HepG2 (cell line): ENCODE measurements around the gene CSMD2. TPM values are rescaled to one million over a fixed set of nuclear protein-coding genes. Genes with fewer than 3 reads are reported as not detected.

ENCODE experiments used
- ATAC-seq: fragments of 200-7000 bp; cut with Tn5 transposase; 3 replicates; pipeline ENCODE4 v1.9.1; 2020; ENCODE audit warnings: mild to moderate bottlenecking, moderate library complexity
- BruUV-seq: library from RNA; stranded (reverse); fragments of 400-500 nt; replicated peaks from 2 replicates; lab custom pipeline; 2021; lab: Mats Ljungman, UMichigan
- CTCF ChIA-PET: fragments of 300-600 bp; formaldehyde crosslinking; extraction: SDS; loops from one replicate; lab custom pipeline; 2021; ENCODE audit warnings: low total read pairs, inconsistent platforms, low intra/inter-chr PET ratio; lab: Yijun Ruan, JAX
- POLR2A ChIA-PET: fragments of 350-600 bp; sonication (Branson Sonifier 250); formaldehyde crosslinking; loops from one replicate; lab custom pipeline; 2020; ENCODE audit warnings: antibody characterized with exemption, inconsistent platforms; lab: Yijun Ruan, JAX
- DNase-seq: peaks from one replicate; pipeline ENCODE4 v3.0.0-alpha.2; 2015; ENCODE audit warnings: low spot score
- FAIRE-seq: peaks from 3 replicates; lab custom pipeline; 2011; peaks lifted over from hg19 to GRCh38; lab: Jason Lieb, UNC
- H2AFZ ChIP-seq: one replicate; pipeline ENCODE4 v1.6.1; 2011; ENCODE audit warnings: low read length, inconsistent platforms
- H3K27ac ChIP-seq: fragments of 300-600 bp; 3 replicates; pipeline ENCODE4 v1.8.0; 2011; ENCODE audit warnings: mixed run types, mild to moderate bottlenecking, mixed read lengths, low read length, inconsistent platforms; ENCODE audit not compliant: insufficient read depth; ENCODE audit errors: extremely low read length
- H3K27me3 ChIP-seq, 2 experiments: fragments of 200-600 bp in 1 of 2; 2 replicates in 1 of 2; 3 replicates in 1 of 2; pipeline versions ENCODE4 v1.6.0 to v1.8.0; 2011; ENCODE audit warnings: low read length in 2 of 2, mild to moderate bottlenecking in 2 of 2, moderate library complexity in 2 of 2, inconsistent platforms in 1 of 2; ENCODE audit not compliant: insufficient read depth in 2 of 2, control insufficient read depth in 1 of 2
- H3K36me3 ChIP-seq, 2 experiments: fragments of 200-600 bp in 1 of 2; replicated peaks in 1 of 2; 2 replicates in 1 of 2; 3 replicates in 1 of 2; pipeline versions ENCODE4 v1.5.1 to v1.8.0; 2011; ENCODE audit warnings: low read length in 2 of 2, inconsistent platforms in 1 of 2; ENCODE audit not compliant: insufficient read depth in 2 of 2, control insufficient read depth in 1 of 2
- H3K4me1 ChIP-seq: 2 replicates; pipeline ENCODE4 v1.5.1; 2012; ENCODE audit warnings: low read length, inconsistent platforms; ENCODE audit not compliant: insufficient read depth
- H3K4me2 ChIP-seq: 2 replicates; pipeline ENCODE4 v1.6.0; 2011; ENCODE audit warnings: low read depth, low read length, inconsistent platforms
- H3K4me3 ChIP-seq, 3 experiments: fragments of 200-600 bp in 1 of 3; sonication (generic), shearing (Covaris generic) in 1 of 3; replicated peaks in 1 of 3; 2 replicates each; pipeline ENCODE4 v1.5.1; 2011 to 2016; ENCODE audit warnings: low read length in 3 of 3, inconsistent platforms in 2 of 3, low read depth in 2 of 3, mild to moderate bottlenecking in 2 of 3, control low read depth in 1 of 3, mixed read lengths in 1 of 3; ENCODE audit not compliant: insufficient read depth in 1 of 3
- H3K79me2 ChIP-seq: one replicate; pipeline ENCODE4 v1.6.1; 2011; ENCODE audit warnings: low read length, inconsistent platforms; ENCODE audit not compliant: insufficient read depth
- H3K9ac ChIP-seq: 2 replicates; pipeline ENCODE4 v1.6.0; 2011; ENCODE audit warnings: mild to moderate bottlenecking, low read depth, low read length, inconsistent platforms; ENCODE audit not compliant: insufficient read depth
- H3K9me3 ChIP-seq: 2 replicates; pipeline ENCODE4 v1.5.1; 2012; ENCODE audit warnings: mild to moderate bottlenecking, low read length
- H4K20me1 ChIP-seq: 2 replicates; pipeline ENCODE4 v1.6.0; 2011; ENCODE audit warnings: inconsistent platforms, mild to moderate bottlenecking, low read length, moderate library complexity; ENCODE audit not compliant: insufficient read depth
- BRCA1 ChIP-seq: sonication (generic); formaldehyde crosslinking; IDR thresholded peaks from 2 replicates; pipeline ENCODE4 v1.4.0; 2020; ENCODE audit warnings: missing genetic modification reagents
- ESRRA ChIP-seq: sonication (generic); formaldehyde crosslinking; IDR thresholded peaks from 2 replicates; pipeline ENCODE4 v1.5.1; 2020; ENCODE audit warnings: mild to moderate bottlenecking, low read depth, missing genetic modification reagents
- FOXA1 ChIP-seq, 2 experiments: fragments of 450-650 bp in 1 of 2; sonication (generic) in 1 of 2; formaldehyde crosslinking in 1 of 2; IDR thresholded peaks; 2 replicates each; pipeline versions ENCODE4 v1.4.0 to v1.6.1; 2016 to 2020; ENCODE audit warnings: missing genetic modification reagents in 1 of 2
- HNF4G ChIP-seq, 2 experiments: sonication (generic) in 1 of 2; formaldehyde crosslinking in 1 of 2; IDR thresholded peaks; 2 replicates each; pipeline versions ENCODE4 v1.4.0 to v1.6.1; 2011 to 2020; ENCODE audit warnings: borderline replicate concordance in 2 of 2, low read depth in 2 of 2, mild to moderate bottlenecking in 2 of 2, low read length in 1 of 2, missing genetic modification reagents in 1 of 2, moderate library complexity in 1 of 2
- MNT ChIP-seq: fragments of 450-650 bp; IDR thresholded peaks from 2 replicates; pipeline ENCODE4 v1.6.1; 2016
- MXD4 ChIP-seq: IDR thresholded peaks from 2 replicates; pipeline ENCODE4 v1.6.1; 2016; ENCODE audit warnings: mild to moderate bottlenecking, missing biosample characterization, missing genetic modification reagents
- MYNN ChIP-seq: sonication (generic); formaldehyde crosslinking; IDR thresholded peaks from 2 replicates; pipeline ENCODE4 v1.4.0; 2020; ENCODE audit warnings: mild to moderate bottlenecking, low read depth, missing genetic modification reagents
- NR2C2 ChIP-seq: sonication (generic); formaldehyde crosslinking; IDR thresholded peaks from 2 replicates; pipeline ENCODE4 v1.4.0; 2020; ENCODE audit warnings: missing genetic modification reagents, mild to moderate bottlenecking, moderate library complexity, borderline replicate concordance
- SUZ12 ChIP-seq: fragments of 150-350 bp; IDR thresholded peaks from 2 replicates; pipeline ENCODE4 v1.6.1; 2014; ENCODE audit warnings: low read depth, low read length
- TBX2 ChIP-seq: sonication (generic); formaldehyde crosslinking; IDR thresholded peaks from 2 replicates; pipeline ENCODE4 v1.5.0; 2020; ENCODE audit warnings: missing genetic modification reagents, mild to moderate bottlenecking, borderline replicate concordance
- TEAD3 ChIP-seq: optimal IDR thresholded peaks from 2 replicates; pipeline ENCODE3; 2016; ENCODE audit warnings: borderline replicate concordance
- YY1 ChIP-seq: IDR thresholded peaks from 2 replicates; pipeline ENCODE4 v1.6.1; 2011; ENCODE audit warnings: low read length, low read depth, moderate library complexity, mild to moderate bottlenecking; ENCODE audit not compliant: insufficient read depth, insufficient replicate concordance
- ZNF292 ChIP-seq: sonication (generic); formaldehyde crosslinking; IDR thresholded peaks from 2 replicates; pipeline ENCODE4 v1.8.1; 2022; ENCODE audit warnings: mild to moderate bottlenecking, low read depth, missing genetic modification reagents, borderline replicate concordance
- ZNF530 ChIP-seq: sonication (generic); formaldehyde crosslinking; IDR thresholded peaks from 2 replicates; pipeline ENCODE4 v1.5.0; 2020; ENCODE audit warnings: low read depth, mild to moderate bottlenecking, missing genetic modification reagents
- WGBS: methylation state at CpG from one replicate; pipeline ENCODE4 v1.1.6; 2017; ENCODE audit warnings: low lambda C conversion rate; 5-methylcytosine and 5-hydroxymethylcytosine counted together
- in situ Hi-C: cut with HindIII; loops from 2 replicates; pipeline ENCODE4 v1.10.0; 2017; ENCODE audit warnings: low pct_unique_long_range_greater_than_20kb; ENCODE audit not compliant: extremely low pct_ligation_motif_present
- intact Hi-C: fragments of 100-400 bp; cut with micrococcal nuclease; formaldehyde crosslinking; loops from one replicate; pipeline ENCODE4 v1.10.0; 2022; ENCODE audit not compliant: unreplicated experiment
- polyA plus RNA-seq, 8 experiments: library from polyadenylated mRNA; depleted of rRNA in 3 of 8; stranded (reverse) in 7 of 8; unstranded in 1 of 8; fragments of >200 nt; fragmentation: Illumina TruSeq in 4 of 8; extraction: Trizol in 4 of 8; gene quantifications; 2 replicates each; pipeline versions ENCODE4 v1.2.1 to v1.2.3, GENCODE V29; 2011 to 2016; ENCODE audit warnings: low read depth in 4 of 8, missing spikeins in 1 of 8, mixed read lengths in 1 of 8; ENCODE audit not compliant: insufficient read depth in 1 of 8
- total RNA-seq, 5 experiments: library from RNA; depleted of rRNA; stranded (reverse); fragments of >200 nt; fragmentation: Illumina TruSeq; extraction: Trizol; gene quantifications; 2 replicates each; pipeline ENCODE4 v1.2.3, GENCODE V29; 2016; ENCODE audit warnings: low read depth in 1 of 5
- TF ChIP-seq, protein P1 (sequence below): sonication (generic); formaldehyde crosslinking; IDR thresholded peaks from 2 replicates; pipeline ENCODE4 v1.8.1; 2023; ENCODE audit warnings: mild to moderate bottlenecking, missing genetic modification reagents, borderline replicate concordance
- TF ChIP-seq, protein P2 (sequence below): sonication (generic); formaldehyde crosslinking; IDR thresholded peaks from 2 replicates; pipeline ENCODE4 v1.5.1; 2020; ENCODE audit warnings: missing genetic modification reagents, mild to moderate bottlenecking, borderline replicate concordance

CSMD2 gene
- total and polyA plus RNA-seq, 2 of the 13 experiments (the other 11 are each of a cell fraction or from before 2014, with no cell fraction given), result not detected

DNA sequence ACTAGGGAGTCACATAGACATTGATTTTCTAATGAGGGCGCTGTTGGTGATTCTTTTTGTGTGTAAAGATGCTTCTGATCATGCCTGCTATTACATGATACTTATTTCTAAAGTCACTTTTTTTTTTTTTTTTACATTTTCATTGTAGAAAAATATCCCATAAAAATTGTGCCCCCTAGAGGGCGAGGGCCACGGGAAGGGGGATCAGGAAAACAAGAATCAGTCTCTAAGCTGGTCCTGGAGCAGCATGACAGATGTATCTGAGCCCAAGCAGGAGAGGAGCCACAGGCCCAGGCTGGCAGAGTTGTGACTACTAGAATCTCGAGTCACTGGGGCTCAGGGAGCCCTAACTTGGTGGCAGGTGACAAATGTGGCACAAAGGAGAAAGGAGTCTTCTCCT lies 664.5 kb downstream of the CSMD2 start:
- H2AFZ ChIP-seq, result no peak overlapping the region
- no peaks in the 10 kb centered on the region for H3K27me3 ChIP-seq
- no peaks in the 10 kb centered on the region for H3K9me3 ChIP-seq
- in situ Hi-C loops (no loop called here), intact Hi-C loops (no loop called here)
- ChIA-PET POLR2A (no interaction called here), CTCF (no interaction called here)
- H3K4me1 ChIP-seq, result peaks cover 20% of the 10 kb centered on the region
- DNase-seq (no peak), FAIRE-seq (no peak), ATAC-seq (no peak)
- no peaks in the 10 kb centered on the region; the same call in 1 of the 2 replicates for H4K20me1 ChIP-seq
- no peaks in the 10 kb centered on the region for H3K79me2 ChIP-seq
- TF ChIP-seq SUZ12, result no peak
- H3K4me3 ChIP-seq, result no peak overlapping the region
- no peak overlapping the region for H3K27ac ChIP-seq
- 14% methylated on average over 4 of the region's 4 CpGs for WGBS
- H3K36me3 ChIP-seq, result no peaks in the 10 kb centered on the region
- no peak overlapping the region for H3K4me2 ChIP-seq
- no TSS peak for BruUV-seq
- H3K9ac ChIP-seq, result no peak overlapping the region

GRCh38 chr1:33497410-33497809 lies 667.6 kb downstream of the CSMD2 start:
- H3K4me2 ChIP-seq, result 0 out of 2 replicates have a peak overlapping the region, but pooled peaks have one; percentile 15
- FAIRE-seq, result peak; percentile 84
- intact Hi-C loops, result no loop called here
- ChIA-PET POLR2A (no interaction called here), CTCF (no interaction called here)
- peak; percentile 94 for ATAC-seq
- no peak overlapping the region for H2AFZ ChIP-seq
- WGBS, result 9% methylated on average over 1 of the region's 1 CpG
- no peaks in the 10 kb centered on the region; the same call in 1 of the 2 replicates for H4K20me1 ChIP-seq
- in situ Hi-C loops, result no loop called here
- H3K4me3 ChIP-seq, result no peak overlapping the region
- no peaks in the 10 kb centered on the region for H3K27me3 ChIP-seq
- H3K9ac ChIP-seq, result no peak overlapping the region
- H3K9me3 ChIP-seq, result no peaks in the 10 kb centered on the region
- peak; percentile 28 for DNase-seq
- H3K36me3 ChIP-seq, result peaks cover 0 to 6% of the 10 kb centered on the region in 2 experiments; a peak in 1 of 5 replicates
- no peak overlapping the region for H3K27ac ChIP-seq
- no TSS peak for BruUV-seq
- peaks cover 20% of the 10 kb centered on the region for H3K4me1 ChIP-seq
- H3K79me2 ChIP-seq, result no peaks in the 10 kb centered on the region
- TF ChIP-seq MYNN (CRISPR knock-in tag) (no peak), FOXA1 (IDR thresholded peaks at IDR 0.05) (no peak), FOXA1 (CRISPR knock-in tag; IDR thresholded peaks at IDR 0.05) (peak; percentile 53), TBX2 (CRISPR knock-in tag) (0 out of 2 replicates have a peak, but pooled peaks have one; percentile 13), MNT (peak; percentile 28; the same call in 1 of the 2 replicates), MXD4 (CRISPR knock-in tag) (0 out of 2 replicates have a peak, but pooled peaks have one; percentile 31), NR2C2 (CRISPR knock-in tag) (0 out of 2 replicates have a peak, but pooled peaks have one; percentile 26), ZNF530 (no peak), ZNF292 (CRISPR knock-in tag) (peak; percentile 40; the same call in 1 of the 2 replicates), ESRRA (CRISPR knock-in tag) (peak; percentile 67; the same call in 1 of the 2 replicates), HNF4G (IDR thresholded peaks at IDR 0.05; ENCODE audit: borderline replicate concordance, low read depth, low read length) (0 out of 2 replicates have a peak, but pooled peaks have one; percentile 13), HNF4G (CRISPR knock-in tag; IDR thresholded peaks at IDR 0.05; ENCODE audit: borderline replicate concordance, low read depth) (no peak), TEAD3 (peak; percentile 24), YY1 (no peak), BRCA1 (CRISPR knock-in tag) (no peak)
- TF ChIP-seq, protein P1, sequence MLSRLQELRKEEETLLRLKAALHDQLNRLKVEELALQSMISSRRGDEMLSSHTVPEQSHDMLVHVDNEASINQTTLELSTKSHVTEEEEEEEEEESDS, result no peak
- TF ChIP-seq, protein P2, sequence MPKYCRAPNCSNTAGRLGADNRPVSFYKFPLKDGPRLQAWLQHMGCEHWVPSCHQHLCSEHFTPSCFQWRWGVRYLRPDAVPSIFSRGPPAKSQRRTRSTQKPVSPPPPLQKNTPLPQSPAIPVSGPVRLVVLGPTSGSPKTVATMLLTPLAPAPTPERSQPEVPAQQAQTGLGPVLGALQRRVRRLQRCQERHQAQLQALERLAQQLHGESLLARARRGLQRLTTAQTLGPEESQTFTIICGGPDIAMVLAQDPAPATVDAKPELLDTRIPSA (CRISPR knock-in tag), result no peak
